Astrocyte (in vitro differentiated cells and primary cell): ENCODE results near the gene CRYGB. TPM values are rescaled to one million over a fixed set of nuclear protein-coding genes. Genes with fewer than 3 reads are reported as not detected.

ENCODE experiments used
- DNase-seq: peaks from one replicate; pipeline ENCODE4 v3.0.0-alpha.2; 2010; ENCODE audit warnings: low read depth
- FAIRE-seq: peaks from 2 replicates; lab custom pipeline; 2011; peaks lifted over from hg19 to GRCh38; lab: Jason Lieb, UNC
- H2AFZ ChIP-seq: 2 replicates; pipeline ENCODE4 v1.6.0; 2012; ENCODE audit warnings: low read depth, low read length, inconsistent platforms
- H3K27ac ChIP-seq: 2 replicates; pipeline ENCODE4 v1.5.1; 2011; ENCODE audit warnings: low read depth, low read length, inconsistent platforms
- H3K27me3 ChIP-seq: 2 replicates; pipeline ENCODE4 v1.6.0; 2011; ENCODE audit warnings: low read length, inconsistent platforms; ENCODE audit not compliant: insufficient read depth
- H3K36me3 ChIP-seq: 2 replicates; pipeline ENCODE4 v1.5.1; 2011; ENCODE audit warnings: low read length, inconsistent platforms; ENCODE audit not compliant: insufficient read depth
- H3K4me1 ChIP-seq: 2 replicates; pipeline ENCODE4 v1.5.1; 2011; ENCODE audit warnings: low read length, inconsistent platforms; ENCODE audit not compliant: insufficient read depth
- H3K4me2 ChIP-seq: 2 replicates; pipeline ENCODE4 v1.6.0; 2012; ENCODE audit warnings: low read length, inconsistent platforms
- H3K4me3 ChIP-seq: 2 replicates; pipeline ENCODE4 v1.5.1; 2011; ENCODE audit warnings: low read depth, mild to moderate bottlenecking, low read length, inconsistent platforms; ENCODE audit not compliant: insufficient read depth
- H3K79me2 ChIP-seq: 2 replicates; pipeline ENCODE4 v1.6.0; 2012; ENCODE audit warnings: mild to moderate bottlenecking, low read length, inconsistent platforms; ENCODE audit not compliant: insufficient read depth
- H3K9ac ChIP-seq: 2 replicates; pipeline ENCODE4 v1.6.0; 2012; ENCODE audit warnings: mild to moderate bottlenecking, low read length, inconsistent platforms
- H3K9me3 ChIP-seq: 2 replicates; pipeline ENCODE4 v1.5.1; 2012; ENCODE audit warnings: low read depth, mild to moderate bottlenecking, low read length, inconsistent platforms; ENCODE audit not compliant: insufficient read depth
- H4K20me1 ChIP-seq: 2 replicates; pipeline ENCODE4 v1.6.0; 2012; ENCODE audit warnings: low read length, inconsistent platforms; ENCODE audit not compliant: insufficient read depth
- H3K27ac Mint-ChIP-seq: one replicate; pipeline ENCODE4 v1.8.0; 2021; ENCODE audit warnings: mild to moderate bottlenecking, mixed read lengths; ENCODE audit not compliant: unreplicated experiment
- H3K27me3 Mint-ChIP-seq: one replicate; pipeline ENCODE4 v1.8.0; 2021; ENCODE audit warnings: low read depth, mixed read lengths; ENCODE audit not compliant: unreplicated experiment
- H3K36me3 Mint-ChIP-seq: one replicate; pipeline ENCODE4 v1.8.0; 2021; ENCODE audit warnings: low read depth, mixed read lengths; ENCODE audit not compliant: unreplicated experiment
- H3K4me1 Mint-ChIP-seq: one replicate; pipeline ENCODE4 v1.8.0; 2021; ENCODE audit warnings: low read depth, mixed read lengths; ENCODE audit not compliant: unreplicated experiment
- H3K4me3 Mint-ChIP-seq: one replicate; pipeline ENCODE4 v1.8.0; 2021; ENCODE audit warnings: mild to moderate bottlenecking, moderate library complexity, mixed read lengths; ENCODE audit not compliant: unreplicated experiment
- H3K9me3 Mint-ChIP-seq: one replicate; pipeline ENCODE4 v1.8.0; 2021; ENCODE audit warnings: mild to moderate bottlenecking, mixed read lengths; ENCODE audit not compliant: unreplicated experiment
- EZH2 ChIP-seq: IDR thresholded peaks from 2 replicates; pipeline ENCODE4 v1.6.1; 2012; ENCODE audit warnings: mild to moderate bottlenecking, low read length, inconsistent platforms; ENCODE audit not compliant: insufficient read depth
- total RNA-seq: library from RNA; stranded (reverse); gene quantifications from 2 replicates; pipeline ENCODE4 v1.2.1, GENCODE V29; 2021
- TF ChIP-seq, protein P1 (sequence below): IDR thresholded peaks from 2 replicates; pipeline ENCODE4 v1.5.1; 2011; ENCODE audit warnings: low read depth, mild to moderate bottlenecking, inconsistent platforms, low read length, moderate library complexity; ENCODE audit not compliant: insufficient read depth

Gene CRYGB
- total RNA-seq, 1 donor from 2014 or later: not detected

DNA sequence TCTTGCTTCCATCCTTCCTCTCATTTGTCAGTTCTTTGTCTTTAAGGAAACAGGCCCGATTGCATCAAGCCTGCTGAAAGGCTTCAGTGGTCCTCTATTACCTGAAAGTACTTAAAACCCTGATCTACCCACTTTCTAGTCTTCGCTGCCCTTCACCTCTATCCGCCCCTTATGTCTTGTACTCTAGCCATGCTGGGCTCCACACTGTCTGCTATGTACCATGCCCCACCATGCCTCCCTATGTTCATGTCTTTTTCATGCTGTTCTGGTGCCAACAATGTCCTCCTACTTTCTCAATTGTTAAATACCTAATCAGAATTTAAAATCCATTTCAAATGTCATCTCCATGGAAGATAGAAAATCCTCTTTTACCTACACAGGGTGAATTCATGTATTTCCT is 49.9 kb downstream of the CRYGB start:
- Histone ChIP-seq H3K36me3 (no peaks in the 10 kb centered on the region), H2AFZ (no peak overlapping the region), H3K4me1 (no peaks in the 10 kb centered on the region), H3K4me3 (no peak overlapping the region), H4K20me1 (no peaks in the 10 kb centered on the region), H3K4me2 (no peak overlapping the region), H3K79me2 (no peaks in the 10 kb centered on the region), H3K9me3 (no peaks in the 10 kb centered on the region), H3K27me3 (no peaks in the 10 kb centered on the region), H3K9ac (no peak overlapping the region), H3K27ac (no peak overlapping the region)
- TF ChIP-seq, protein P1, sequence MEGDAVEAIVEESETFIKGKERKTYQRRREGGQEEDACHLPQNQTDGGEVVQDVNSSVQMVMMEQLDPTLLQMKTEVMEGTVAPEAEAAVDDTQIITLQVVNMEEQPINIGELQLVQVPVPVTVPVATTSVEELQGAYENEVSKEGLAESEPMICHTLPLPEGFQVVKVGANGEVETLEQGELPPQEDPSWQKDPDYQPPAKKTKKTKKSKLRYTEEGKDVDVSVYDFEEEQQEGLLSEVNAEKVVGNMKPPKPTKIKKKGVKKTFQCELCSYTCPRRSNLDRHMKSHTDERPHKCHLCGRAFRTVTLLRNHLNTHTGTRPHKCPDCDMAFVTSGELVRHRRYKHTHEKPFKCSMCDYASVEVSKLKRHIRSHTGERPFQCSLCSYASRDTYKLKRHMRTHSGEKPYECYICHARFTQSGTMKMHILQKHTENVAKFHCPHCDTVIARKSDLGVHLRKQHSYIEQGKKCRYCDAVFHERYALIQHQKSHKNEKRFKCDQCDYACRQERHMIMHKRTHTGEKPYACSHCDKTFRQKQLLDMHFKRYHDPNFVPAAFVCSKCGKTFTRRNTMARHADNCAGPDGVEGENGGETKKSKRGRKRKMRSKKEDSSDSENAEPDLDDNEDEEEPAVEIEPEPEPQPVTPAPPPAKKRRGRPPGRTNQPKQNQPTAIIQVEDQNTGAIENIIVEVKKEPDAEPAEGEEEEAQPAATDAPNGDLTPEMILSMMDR: no peak
- no peak for TF ChIP-seq EZH2
- no peak overlapping the region for H3K27ac Mint-ChIP-seq
- H3K27me3 Mint-ChIP-seq: peaks cover 4% of the 10 kb centered on the region
- H3K4me3 Mint-ChIP-seq: no peak overlapping the region
- DNase-seq (no peak), FAIRE-seq (no peak)
- H3K4me1 Mint-ChIP-seq: peaks cover 3% of the 10 kb centered on the region
- no peaks in the 10 kb centered on the region for H3K36me3 Mint-ChIP-seq
- no peaks in the 10 kb centered on the region for H3K9me3 Mint-ChIP-seq

GRCh38 chr2:208093128-208093527 is 52.8 kb downstream of the CRYGB start:
- DNase-seq: no peak
- Mint-ChIP-seq H3K4me1 (peaks cover 3% of the 10 kb centered on the region), H3K9me3 (no peaks in the 10 kb centered on the region), H3K36me3 (no peaks in the 10 kb centered on the region), H3K4me3 (no peak overlapping the region), H3K27ac (no peak overlapping the region), H3K27me3 (peaks cover 4% of the 10 kb centered on the region)
- H3K27ac ChIP-seq: no peak overlapping the region
- FAIRE-seq: no peak
- no peaks in the 10 kb centered on the region for H3K4me1 ChIP-seq
- TF ChIP-seq, protein P1: no peak
- no peak for TF ChIP-seq EZH2
- no peaks in the 10 kb centered on the region for H3K9me3 ChIP-seq
- H4K20me1 ChIP-seq: no peaks in the 10 kb centered on the region
- no peaks in the 10 kb centered on the region for H3K36me3 ChIP-seq
- no peak overlapping the region for H3K4me3 ChIP-seq
- no peak overlapping the region for H2AFZ ChIP-seq
- no peaks in the 10 kb centered on the region for H3K79me2 ChIP-seq
- H3K27me3 ChIP-seq: no peaks in the 10 kb centered on the region
- no peak overlapping the region for H3K9ac ChIP-seq
- no peak overlapping the region for H3K4me2 ChIP-seq

Other genes starting within 250 kb of the CRYGB start
- gene PLEKHM3, start 120.6 kb downstream of the CRYGB start, total RNA-seq: 7.9 and 9.1 TPM in 2 replicates
- gene CRYGD, start 21.6 kb downstream of the CRYGB start, total RNA-seq: not detected in 2 replicates
- gene CRYGC, start 16.3 kb downstream of the CRYGB start, total RNA-seq: not detected in 2 replicates
- gene CRYGA, start 17.4 kb upstream of the CRYGB start, total RNA-seq: not detected in 2 replicates
- not detected in 2 replicates for gene C2orf80, start 43.9 kb upstream of the CRYGB start, total RNA-seq
- 160 and 181 TPM in 2 replicates for gene IDH1, start 108.9 kb upstream of the CRYGB start, total RNA-seq
- gene PIKFYVE, start 120.1 kb upstream of the CRYGB start, total RNA-seq: 29.8 and 32.2 TPM in 2 replicates